HepG2 (cell line): Measurements from ENCODE around the gene BANK1. TPM values are rescaled to one million over a fixed set of nuclear protein-coding genes. Genes with fewer than 3 reads are reported as not detected.

Experiments
- ATAC-seq: fragments of 200-7000 bp; cut with Tn5 transposase; 3 replicates; pipeline ENCODE4 v1.9.1; 2020; ENCODE audit warnings: mild to moderate bottlenecking, moderate library complexity
- BruUV-seq: library from RNA; stranded (reverse); fragments of 400-500 nt; replicated peaks from 2 replicates; lab custom pipeline; 2021; lab: Mats Ljungman, UMichigan
- CTCF ChIA-PET: fragments of 300-600 bp; formaldehyde crosslinking; extraction: SDS; loops from one replicate; lab custom pipeline; 2021; ENCODE audit warnings: low total read pairs, inconsistent platforms, low intra/inter-chr PET ratio; lab: Yijun Ruan, JAX
- POLR2A ChIA-PET: fragments of 350-600 bp; sonication (Branson Sonifier 250); formaldehyde crosslinking; loops from one replicate; lab custom pipeline; 2020; ENCODE audit warnings: antibody characterized with exemption, inconsistent platforms; lab: Yijun Ruan, JAX
- DNase-seq: peaks from one replicate; pipeline ENCODE4 v3.0.0-alpha.2; 2015; ENCODE audit warnings: low spot score
- FAIRE-seq: peaks from 3 replicates; lab custom pipeline; 2011; peaks lifted over from hg19 to GRCh38; lab: Jason Lieb, UNC
- H2AFZ ChIP-seq: one replicate; pipeline ENCODE4 v1.6.1; 2011; ENCODE audit warnings: low read length, inconsistent platforms
- H3K27ac ChIP-seq: fragments of 300-600 bp; 3 replicates; pipeline ENCODE4 v1.8.0; 2011; ENCODE audit warnings: mixed run types, mild to moderate bottlenecking, mixed read lengths, low read length, inconsistent platforms; ENCODE audit not compliant: insufficient read depth; ENCODE audit errors: extremely low read length
- H3K27me3 ChIP-seq, 2 experiments: fragments of 200-600 bp in 1 of 2; 2 replicates in 1 of 2; 3 replicates in 1 of 2; pipeline versions ENCODE4 v1.6.0 to v1.8.0; 2011; ENCODE audit warnings: low read length in 2 of 2, mild to moderate bottlenecking in 2 of 2, moderate library complexity in 2 of 2, inconsistent platforms in 1 of 2; ENCODE audit not compliant: insufficient read depth in 2 of 2, control insufficient read depth in 1 of 2
- H3K36me3 ChIP-seq, 2 experiments: fragments of 200-600 bp in 1 of 2; replicated peaks in 1 of 2; 2 replicates in 1 of 2; 3 replicates in 1 of 2; pipeline versions ENCODE4 v1.5.1 to v1.8.0; 2011; ENCODE audit warnings: low read length in 2 of 2, inconsistent platforms in 1 of 2; ENCODE audit not compliant: insufficient read depth in 2 of 2, control insufficient read depth in 1 of 2
- H3K4me1 ChIP-seq: 2 replicates; pipeline ENCODE4 v1.5.1; 2012; ENCODE audit warnings: low read length, inconsistent platforms; ENCODE audit not compliant: insufficient read depth
- H3K4me2 ChIP-seq: 2 replicates; pipeline ENCODE4 v1.6.0; 2011; ENCODE audit warnings: low read depth, low read length, inconsistent platforms
- H3K4me3 ChIP-seq, 3 experiments: fragments of 200-600 bp in 1 of 3; sonication (generic), shearing (Covaris generic) in 1 of 3; replicated peaks in 1 of 3; 2 replicates each; pipeline ENCODE4 v1.5.1; 2011 to 2016; ENCODE audit warnings: low read length in 3 of 3, inconsistent platforms in 2 of 3, low read depth in 2 of 3, mild to moderate bottlenecking in 2 of 3, control low read depth in 1 of 3, mixed read lengths in 1 of 3; ENCODE audit not compliant: insufficient read depth in 1 of 3
- H3K79me2 ChIP-seq: one replicate; pipeline ENCODE4 v1.6.1; 2011; ENCODE audit warnings: low read length, inconsistent platforms; ENCODE audit not compliant: insufficient read depth
- H3K9ac ChIP-seq: 2 replicates; pipeline ENCODE4 v1.6.0; 2011; ENCODE audit warnings: mild to moderate bottlenecking, low read depth, low read length, inconsistent platforms; ENCODE audit not compliant: insufficient read depth
- H3K9me3 ChIP-seq: 2 replicates; pipeline ENCODE4 v1.5.1; 2012; ENCODE audit warnings: mild to moderate bottlenecking, low read length
- H4K20me1 ChIP-seq: 2 replicates; pipeline ENCODE4 v1.6.0; 2011; ENCODE audit warnings: inconsistent platforms, mild to moderate bottlenecking, low read length, moderate library complexity; ENCODE audit not compliant: insufficient read depth
- ATF4 ChIP-seq, 2 experiments: fragments of 450-650 bp in 1 of 2; sonication (generic) in 1 of 2; formaldehyde crosslinking; IDR thresholded peaks; 2 replicates each; pipeline versions ENCODE4 v1.5.0 to v1.8.0; 2020 to 2022; ENCODE audit warnings: mild to moderate bottlenecking in 1 of 2, missing genetic modification reagents in 1 of 2
- BRCA1 ChIP-seq: sonication (generic); formaldehyde crosslinking; IDR thresholded peaks from 2 replicates; pipeline ENCODE4 v1.4.0; 2020; ENCODE audit warnings: missing genetic modification reagents
- BRF2 ChIP-seq: sonication (generic); formaldehyde crosslinking; IDR thresholded peaks from 2 replicates; pipeline ENCODE4 v1.8.1; 2022; ENCODE audit warnings: mild to moderate bottlenecking, missing genetic modification reagents
- CBFB ChIP-seq: sonication (generic); formaldehyde crosslinking; IDR thresholded peaks from 2 replicates; pipeline ENCODE4 v1.4.0; 2020; ENCODE audit warnings: missing genetic modification reagents
- ESRRA ChIP-seq: sonication (generic); formaldehyde crosslinking; IDR thresholded peaks from 2 replicates; pipeline ENCODE4 v1.5.1; 2020; ENCODE audit warnings: mild to moderate bottlenecking, low read depth, missing genetic modification reagents
- NCOR1 ChIP-seq: fragments of 200-600 bp; sonication (generic); IDR thresholded peaks from 2 replicates; pipeline ENCODE4 v1.7.0; 2017; ENCODE audit warnings: antibody characterized with exemption, low read length, borderline replicate concordance
- ONECUT2 ChIP-seq: sonication (generic); formaldehyde crosslinking; IDR thresholded peaks from 2 replicates; pipeline ENCODE4 v1.4.0; 2020; ENCODE audit warnings: missing genetic modification reagents
- PBX3 ChIP-seq: sonication (generic); formaldehyde crosslinking; IDR thresholded peaks from 2 replicates; pipeline ENCODE4 v1.8.1; 2023; ENCODE audit warnings: missing genetic modification reagents, inconsistent platforms, borderline replicate concordance
- PTBP1 ChIP-seq: fragments of 200-400 bp; formaldehyde crosslinking; IDR thresholded peaks from 2 replicates; pipeline ENCODE4 v1.6.1; 2018; ENCODE audit warnings: low read length, low read depth; ENCODE audit not compliant: poor library complexity, severe bottlenecking
- RAD21 ChIP-seq: fragments of 450-650 bp; formaldehyde crosslinking; IDR thresholded peaks from 2 replicates; pipeline ENCODE4 v1.5.0; 2020; ENCODE audit warnings: mild to moderate bottlenecking
- ZC3H4 ChIP-seq: sonication (generic); formaldehyde crosslinking; IDR thresholded peaks from 2 replicates; pipeline ENCODE4 v1.4.0; 2020; ENCODE audit warnings: missing genetic modification reagents, borderline replicate concordance
- ZNF292 ChIP-seq: sonication (generic); formaldehyde crosslinking; IDR thresholded peaks from 2 replicates; pipeline ENCODE4 v1.8.1; 2022; ENCODE audit warnings: mild to moderate bottlenecking, low read depth, missing genetic modification reagents, borderline replicate concordance
- ZNF761 ChIP-seq: sonication (generic); formaldehyde crosslinking; conservative IDR thresholded peaks from 2 replicates; pipeline ENCODE4 v1.4.0; 2020; ENCODE audit warnings: mild to moderate bottlenecking, missing genetic modification reagents
- WGBS: methylation state at CpG from one replicate; pipeline ENCODE4 v1.1.6; 2017; ENCODE audit warnings: low lambda C conversion rate; 5-methylcytosine and 5-hydroxymethylcytosine counted together
- in situ Hi-C: cut with HindIII; loops from 2 replicates; pipeline ENCODE4 v1.10.0; 2017; ENCODE audit warnings: low pct_unique_long_range_greater_than_20kb; ENCODE audit not compliant: extremely low pct_ligation_motif_present
- intact Hi-C: fragments of 100-400 bp; cut with micrococcal nuclease; formaldehyde crosslinking; loops from one replicate; pipeline ENCODE4 v1.10.0; 2022; ENCODE audit not compliant: unreplicated experiment
- polyA plus RNA-seq, 8 experiments: library from polyadenylated mRNA; depleted of rRNA in 3 of 8; stranded (reverse) in 7 of 8; unstranded in 1 of 8; fragments of >200 nt; fragmentation: Illumina TruSeq in 4 of 8; extraction: Trizol in 4 of 8; gene quantifications; 2 replicates each; pipeline versions ENCODE4 v1.2.1 to v1.2.3, GENCODE V29; 2011 to 2016; ENCODE audit warnings: low read depth in 4 of 8, missing spikeins in 1 of 8, mixed read lengths in 1 of 8; ENCODE audit not compliant: insufficient read depth in 1 of 8
- total RNA-seq, 5 experiments: library from RNA; depleted of rRNA; stranded (reverse); fragments of >200 nt; fragmentation: Illumina TruSeq; extraction: Trizol; gene quantifications; 2 replicates each; pipeline ENCODE4 v1.2.3, GENCODE V29; 2016; ENCODE audit warnings: low read depth in 1 of 5

Gene BANK1
- total and polyA plus RNA-seq, 2 of the 13 experiments (the other 11 are each of a cell fraction or from before 2014, with no cell fraction given): 0.15 TPM; not detected in 1

- 32% methylated on average over 4 of the region's 4 CpGs for WGBS
- H3K36me3 ChIP-seq: no peaks in the 10 kb centered on the region
- no peaks in the 10 kb centered on the region for H4K20me1 ChIP-seq
- ChIA-PET CTCF (no interaction called here), POLR2A (no interaction called here)
- ATAC-seq (no peak), DNase-seq (no peak), FAIRE-seq (no peak)
- no peak overlapping the region for H3K4me2 ChIP-seq
- H3K27me3 ChIP-seq: no peaks in the 10 kb centered on the region; a peak in 1 of 5 replicates
- TF ChIP-seq ESRRA (CRISPR knock-in tag) (no peak), NCOR1 (no peak), RAD21 (CRISPR knock-in tag) (no peak), PBX3 (no peak), ATF4 (CRISPR knock-in tag; IDR thresholded peaks at IDR 0.05) (no peak), BRF2 (no peak), ONECUT2 (CRISPR knock-in tag) (no peak), PTBP1 (no peak), CBFB (CRISPR knock-in tag) (no peak), ZNF292 (no peak), ZC3H4 (CRISPR knock-in tag) (no peak), BRCA1 (CRISPR knock-in tag) (no peak), ZNF761 (CRISPR knock-in tag) (no peak)
- no peak overlapping the region for H3K9ac ChIP-seq
- H3K27ac ChIP-seq: no peak overlapping the region
- intact Hi-C loops: no loop called here
- BruUV-seq: no TSS peak
- no peaks in the 10 kb centered on the region for H3K79me2 ChIP-seq
- no peak overlapping the region for H3K4me3 ChIP-seq
- in situ Hi-C loops: no loop called here
- no peaks in the 10 kb centered on the region for H3K4me1 ChIP-seq
- no peak overlapping the region for H2AFZ ChIP-seq
- no peaks in the 10 kb centered on the region for H3K9me3 ChIP-seq
Observed at GRCh38 chr4:101954975-101955678, 164.6 kb downstream of the BANK1 start.
